ENCODE results near the gene OTUB2.

Gene OTUB2

DNA sequence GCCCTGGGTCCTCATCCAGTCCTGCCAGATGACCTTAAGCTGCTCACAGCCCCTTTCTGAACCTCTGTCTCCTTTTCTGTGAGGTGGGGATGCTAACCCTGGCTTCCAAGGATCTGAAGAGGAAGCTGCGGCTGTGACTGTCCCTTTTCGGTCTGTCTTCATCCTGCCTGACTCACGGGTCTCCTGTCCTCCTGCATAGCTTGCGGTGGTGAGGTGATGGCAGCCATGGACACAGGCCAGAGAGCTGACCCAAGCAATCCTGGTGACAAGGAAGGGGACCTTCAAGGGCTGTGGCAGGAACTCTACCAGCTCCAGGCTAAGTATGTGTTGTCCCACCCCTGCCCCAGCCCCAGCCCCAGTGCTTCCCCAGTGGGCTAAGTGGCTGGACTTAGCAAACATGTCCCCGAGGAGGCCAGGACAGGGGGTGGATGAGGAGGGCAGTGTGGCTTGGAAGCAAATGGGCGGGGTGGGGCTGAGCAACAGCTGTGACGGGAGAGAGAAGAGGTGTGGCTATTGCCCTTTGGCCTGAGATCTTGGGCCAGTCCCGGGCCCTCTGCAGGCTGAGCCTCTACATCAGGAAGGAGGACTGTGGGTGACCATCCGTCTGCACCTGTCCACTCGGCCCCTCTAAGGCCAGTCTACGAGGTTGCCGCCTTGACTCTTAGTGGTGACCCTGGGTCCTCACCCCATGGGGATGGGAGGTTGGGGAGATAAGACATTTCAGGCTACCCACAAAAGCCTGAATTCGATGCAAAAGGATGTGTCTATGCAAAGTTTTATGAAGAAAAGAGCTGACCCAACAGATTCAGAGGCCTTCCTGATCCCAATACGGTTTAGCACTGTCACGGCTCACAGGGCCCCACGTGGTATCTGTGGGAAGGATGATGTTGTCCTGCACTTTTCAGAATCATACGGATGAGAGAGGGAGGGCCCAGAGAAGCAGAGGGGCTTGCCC is 27.9 kb upstream of the OTUB2 start:
- no peak for DNase-seq

GRCh38 chr14:93998871-93999403 is 27.2 kb upstream of the OTUB2 start:
- no peak for DNase-seq

GRCh38 chr14:93999573-93999972 is 26.6 kb upstream of the OTUB2 start:
- no peak for DNase-seq

DNA sequence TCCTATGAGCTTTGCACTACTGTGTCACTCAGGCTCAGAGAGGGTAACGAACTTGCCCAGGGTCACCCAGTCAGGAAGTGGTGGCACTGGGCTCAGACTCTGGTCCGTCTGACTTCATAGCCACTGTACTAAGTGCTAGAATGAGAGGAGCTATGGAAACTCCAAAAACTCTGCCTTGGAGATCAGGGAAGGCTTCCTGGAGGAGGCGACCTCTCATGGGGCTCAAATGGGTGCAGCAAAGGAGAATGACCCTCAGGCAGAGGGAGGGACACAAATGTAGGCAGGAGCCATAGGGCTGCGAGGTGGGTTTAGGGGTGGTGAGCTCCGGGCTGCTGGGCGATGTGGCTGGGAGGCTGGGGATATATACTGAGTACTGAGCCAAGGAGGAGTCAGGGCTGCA is 25.9 kb upstream of the OTUB2 start:
- DNase-seq = no peak

GRCh38 chr14:94001016-94001415 is 25.1 kb upstream of the OTUB2 start:
- DNase-seq = no peak

DNA sequence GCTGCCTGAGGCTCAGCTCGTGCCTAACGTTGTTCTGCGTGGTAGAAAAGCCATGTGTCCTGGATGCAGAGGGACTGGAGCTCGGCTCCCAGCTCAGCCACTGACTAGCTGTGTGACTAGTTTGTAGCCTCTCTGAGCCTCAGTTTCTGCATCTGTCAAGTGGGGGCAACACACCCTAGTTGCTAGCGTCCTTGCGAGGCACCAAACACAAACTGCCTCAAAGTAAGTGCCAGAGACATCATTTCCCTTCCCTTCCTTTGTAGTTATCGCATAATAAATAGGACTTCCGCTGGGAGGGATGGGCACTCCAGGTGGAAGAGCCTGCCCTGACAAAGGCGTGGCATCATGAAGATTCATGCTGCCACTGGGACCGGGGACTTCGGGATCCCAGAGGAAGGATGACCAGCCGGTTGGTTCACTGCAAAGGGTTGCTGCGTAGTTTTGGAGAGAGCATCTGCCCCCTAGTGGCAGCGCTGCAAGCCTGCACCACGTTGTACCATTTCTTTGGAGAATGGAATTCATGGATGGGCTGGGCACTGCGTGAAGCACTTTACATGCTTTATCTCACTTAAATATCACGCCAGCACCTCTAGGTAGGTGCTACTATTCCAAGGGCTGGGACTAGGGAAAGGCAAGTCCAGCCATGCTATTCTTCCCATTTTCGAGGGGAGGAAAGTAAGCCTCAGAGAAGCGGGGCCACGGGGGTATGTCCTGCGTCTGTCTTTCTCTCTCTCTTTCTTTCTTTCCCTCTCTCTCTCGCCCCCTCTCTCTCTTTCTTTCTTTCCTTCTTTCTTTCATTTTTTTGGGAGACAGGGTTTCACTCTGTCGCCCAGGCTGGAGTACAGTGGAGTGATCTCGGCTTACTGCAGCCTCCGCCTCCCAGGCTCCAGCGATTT is 24.4 kb upstream of the OTUB2 start:
- DNase-seq = peak; percentile 62

DNA sequence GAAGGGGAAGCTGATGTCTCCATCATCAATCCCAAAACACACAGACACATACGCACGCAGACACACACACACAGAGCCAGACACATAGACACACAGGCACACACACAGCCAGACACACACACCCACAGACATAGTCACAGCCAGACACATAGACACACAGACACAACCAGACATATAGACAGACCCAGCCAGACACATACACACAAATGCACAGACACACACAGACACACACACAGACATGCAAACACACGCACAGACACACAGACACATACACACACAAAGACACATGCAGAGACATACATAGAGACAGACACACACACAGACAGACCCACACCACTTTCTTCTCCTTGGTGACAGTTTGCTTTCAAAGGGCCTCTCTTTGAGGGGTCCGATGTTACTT is 22.7 kb upstream of the OTUB2 start:
- DNase-seq = no peak

DNA sequence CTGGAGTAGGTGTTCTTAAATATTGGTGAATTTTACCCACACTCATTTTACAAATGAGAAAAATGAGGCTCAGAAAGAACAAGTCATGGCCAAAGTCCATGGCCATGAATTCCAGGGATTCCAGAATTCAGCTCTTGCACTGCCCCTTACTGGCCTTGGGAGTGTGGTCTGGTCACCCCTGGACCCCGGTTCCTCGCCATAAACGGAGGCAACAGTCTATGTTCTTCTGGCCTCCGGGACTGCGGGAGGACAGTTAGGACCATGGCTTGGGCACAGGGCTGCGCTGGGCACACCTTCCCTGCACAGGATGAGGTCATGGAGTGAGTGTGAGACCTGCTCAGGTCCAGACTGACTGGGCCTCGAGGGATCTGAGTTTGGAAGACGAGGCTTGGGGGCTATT is 22.1 kb upstream of the OTUB2 start:
- DNase-seq = no peak

DNA sequence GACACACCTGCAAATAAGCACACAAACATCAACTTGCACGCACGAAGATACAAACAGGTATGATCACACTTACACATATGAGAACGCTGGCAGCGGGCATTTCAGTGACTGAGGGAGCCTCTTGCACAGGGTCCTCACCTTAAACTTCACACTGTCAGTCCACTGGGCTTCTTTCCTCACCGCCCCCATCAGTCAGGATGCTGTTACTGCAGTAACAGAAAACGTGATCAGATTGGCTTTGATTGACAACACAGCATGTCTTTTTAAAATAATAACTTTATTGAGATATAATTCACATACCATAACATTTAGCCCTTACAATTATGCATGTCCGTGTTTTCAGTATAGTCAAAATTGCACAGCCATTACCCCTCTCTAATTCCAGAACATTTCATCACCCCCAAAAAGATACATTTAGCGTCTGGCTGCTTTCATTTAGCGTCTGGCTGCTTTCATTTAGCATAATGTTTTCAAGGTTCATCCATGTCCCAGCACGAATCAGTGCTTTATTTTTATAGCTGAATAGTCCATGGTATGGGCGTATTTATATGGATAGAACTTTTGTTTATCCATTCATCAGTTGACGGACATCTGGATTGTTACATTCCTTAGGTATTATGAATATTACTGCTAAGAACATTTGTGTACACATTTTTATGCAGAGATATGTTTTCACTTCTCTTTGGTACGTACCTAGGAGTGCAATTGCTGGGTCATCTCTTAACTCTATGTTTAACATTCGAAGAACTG is 20.6 kb upstream of the OTUB2 start:
- DNase-seq = no peak

DNA sequence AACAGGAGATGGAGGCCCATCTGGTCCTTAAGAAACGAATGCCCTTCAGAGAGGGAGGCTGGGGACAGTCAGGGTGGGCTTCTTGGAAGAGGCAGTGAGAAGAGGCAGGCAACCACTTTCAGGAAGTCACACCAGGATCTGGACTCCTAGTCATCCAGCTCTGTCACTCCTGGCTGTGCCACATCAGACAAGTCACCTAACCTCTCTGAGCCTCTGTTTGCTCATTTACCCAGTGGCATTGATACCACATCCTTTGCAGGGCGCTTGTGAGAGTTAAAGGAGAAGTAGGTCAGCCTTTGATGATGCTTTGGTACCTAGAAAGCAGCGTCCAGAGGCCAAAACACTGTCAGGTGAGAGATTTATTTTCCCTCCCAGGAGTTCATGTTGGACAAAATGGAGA is 17.9 kb upstream of the OTUB2 start:
- no peak for DNase-seq

GRCh38 chr14:94009767-94010166 is 16.4 kb upstream of the OTUB2 start:
- no peak for DNase-seq

DNA sequence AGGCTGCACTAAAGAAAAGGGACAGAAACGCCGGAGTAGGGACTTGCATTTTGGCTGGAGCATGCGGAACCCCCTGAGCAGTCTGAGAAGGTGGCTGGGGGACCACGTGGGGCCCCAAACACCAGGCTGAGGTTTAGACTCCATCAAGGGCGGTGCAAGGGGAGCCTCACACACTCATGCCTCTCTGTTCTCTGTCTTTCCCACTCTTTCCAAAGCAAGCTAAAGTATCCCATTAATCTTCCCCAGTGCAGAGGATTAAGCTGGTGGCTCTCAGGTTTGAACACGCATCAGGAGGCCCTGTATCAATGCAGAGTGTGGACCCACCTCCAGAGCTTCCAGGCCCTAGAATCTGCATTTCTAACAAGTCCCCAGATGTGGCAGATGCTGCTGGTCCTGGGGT is 15.5 kb upstream of the OTUB2 start:
- DNase-seq = no peak

GRCh38 chr14:94011795-94012194 is 14.3 kb upstream of the OTUB2 start:
- no peak for DNase-seq

DNA sequence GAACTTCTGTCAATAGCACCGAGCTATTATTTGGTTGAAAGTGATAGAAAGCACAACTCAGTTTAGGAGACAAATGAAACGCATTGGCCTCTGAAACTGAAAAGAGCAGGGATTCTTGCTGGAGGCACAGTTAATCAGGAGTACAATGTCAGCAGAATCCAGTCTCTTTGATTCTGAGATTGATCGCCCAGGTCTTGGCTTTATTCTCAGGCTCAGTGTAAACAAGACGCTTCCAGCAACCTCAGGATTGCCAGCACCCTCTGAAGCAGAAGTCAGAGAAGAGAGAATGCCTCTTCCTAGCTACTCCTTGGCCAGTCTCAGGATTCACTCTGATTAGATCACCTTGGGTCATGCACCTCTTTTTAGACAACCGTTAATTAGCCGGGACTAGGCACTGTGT is 11.8 kb upstream of the OTUB2 start:
- no peak for DNase-seq

DNA sequence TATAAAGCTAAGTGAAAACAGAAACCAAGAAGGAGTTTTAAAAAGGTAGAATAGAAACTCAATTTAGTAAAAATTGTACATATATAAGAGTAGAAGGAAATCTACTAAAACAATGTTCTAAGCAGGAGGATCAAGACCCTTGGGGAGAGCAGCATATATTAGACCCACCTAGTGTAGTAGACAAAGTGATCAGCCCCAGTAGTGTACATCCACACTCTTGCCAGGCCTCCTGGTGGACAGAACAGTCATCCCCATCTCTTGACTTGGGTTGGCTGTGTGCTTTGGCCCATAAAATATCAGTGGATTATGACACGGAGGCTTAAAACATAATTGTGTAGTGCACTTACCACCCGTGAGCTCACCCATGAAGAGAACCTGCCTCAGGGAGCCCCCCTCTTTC is 10.9 kb upstream of the OTUB2 start:
- no peak for DNase-seq

DNA sequence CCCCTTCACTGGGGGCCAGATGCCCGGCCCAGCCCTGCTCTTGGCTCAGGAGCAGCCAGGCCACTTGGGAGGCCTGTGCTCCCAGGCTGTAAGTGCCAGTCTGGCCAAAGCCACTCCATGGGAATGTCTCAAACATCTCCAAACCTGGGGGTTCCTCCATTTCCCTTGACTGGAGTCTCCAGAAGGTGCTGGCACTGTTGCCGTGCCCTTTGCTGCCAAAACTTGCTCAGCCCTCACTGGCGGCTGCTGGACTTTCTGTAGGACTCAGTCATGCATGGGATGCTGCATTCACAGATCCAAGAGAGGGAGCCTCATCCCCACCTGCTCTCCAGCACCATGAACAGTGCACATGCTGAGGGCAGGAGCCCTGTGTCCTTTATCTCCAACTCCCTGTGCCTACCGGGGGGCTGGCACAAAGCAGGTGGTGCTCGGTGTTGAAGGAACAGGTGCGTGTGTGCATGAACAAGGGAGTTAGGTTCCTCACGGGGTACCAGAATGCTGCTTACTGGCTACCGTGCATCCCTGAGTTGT is 9.6 kb upstream of the OTUB2 start:
- DNase-seq = no peak

- no peak for DNase-seq
These were observed 7.8 kb upstream of the OTUB2 start for GRCh38 chr14:94018308-94018707.

GRCh38 chr14:94019329-94019728 is 6.8 kb upstream of the OTUB2 start:
- no peak for DNase-seq

- no peak for DNase-seq
These were observed 5.9 kb upstream of the OTUB2 start for GRCh38 chr14:94020267-94020666.

DNA sequence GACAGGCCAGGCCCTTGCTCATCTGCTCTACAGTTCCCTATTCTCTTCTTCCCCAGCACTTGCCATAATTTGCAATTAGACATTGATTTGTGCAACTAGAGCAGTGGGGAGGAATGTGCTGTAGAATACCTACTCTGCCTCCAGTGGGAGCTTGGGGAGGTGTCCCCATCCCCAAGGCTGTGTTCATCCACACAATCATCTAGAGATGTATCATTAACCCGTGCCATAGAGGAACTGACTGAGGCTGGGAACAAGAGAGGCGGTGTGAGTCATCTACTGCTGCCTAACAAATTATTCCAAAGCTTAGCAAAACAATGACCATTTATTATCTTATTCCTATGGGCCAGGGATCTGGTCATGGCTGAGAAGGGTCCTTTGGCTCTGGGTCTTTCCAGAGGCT is 5.1 kb upstream of the OTUB2 start:
- no peak for DNase-seq

GRCh38 chr14:94021416-94022157 is 4.6 kb upstream of the OTUB2 start:
- DNase-seq = no peak
